Activated naive CD4-positive, alpha-beta T cell treated with Interleukin-2 at 50 U/mL for 16 hours (primary cell): ENCODE measurements around the gene LAMA5.

ENCODE experiments used
- DNase-seq: peaks from one replicate; pipeline ENCODE4 v3.0.0-alpha.2; 2020

LAMA5 gene

GRCh38 chr20:62356589-62357186 is 10.4 kb downstream of the LAMA5 start:
- no peak for DNase-seq

- DNase-seq: no peak
Measured at GRCh38 chr20:62355878-62356588, 11.1 kb downstream of the LAMA5 start.

- DNase-seq: no peak
Measured at GRCh38 chr20:62355516-62355877, 11.6 kb downstream of the LAMA5 start.

- DNase-seq: no peak
Measured at GRCh38 chr20:62354811-62355341, 12.2 kb downstream of the LAMA5 start.

- DNase-seq: no peak
Measured at GRCh38 chr20:62354031-62354808, 12.9 kb downstream of the LAMA5 start.

- no peak for DNase-seq
Measured at GRCh38 chr20:62353289-62354030, 13.7 kb downstream of the LAMA5 start.

GRCh38 chr20:62352402-62353288 is 14.5 kb downstream of the LAMA5 start:
- no peak for DNase-seq

GRCh38 chr20:62351469-62352401 is 15.4 kb downstream of the LAMA5 start:
- no peak for DNase-seq

GRCh38 chr20:62350629-62351422 is 16.3 kb downstream of the LAMA5 start:
- DNase-seq: no peak

- DNase-seq: no peak
Measured at GRCh38 chr20:62350098-62350628, 16.9 kb downstream of the LAMA5 start.

GRCh38 chr20:62349556-62350097 is 17.5 kb downstream of the LAMA5 start:
- DNase-seq: no peak

GRCh38 chr20:62348604-62349003 is 18.5 kb downstream of the LAMA5 start:
- no peak for DNase-seq

- no peak for DNase-seq
Measured at GRCh38 chr20:62347445-62347844, 19.7 kb downstream of the LAMA5 start.

GRCh38 chr20:62347151-62347404 is 20.0 kb downstream of the LAMA5 start:
- DNase-seq: no peak

- no peak for DNase-seq
Measured at GRCh38 chr20:62346398-62347150, 20.5 kb downstream of the LAMA5 start.

GRCh38 chr20:62345681-62346370 is 21.3 kb downstream of the LAMA5 start:
- DNase-seq: no peak

- DNase-seq: no peak
Measured at GRCh38 chr20:62344782-62345181, 22.3 kb downstream of the LAMA5 start.

GRCh38 chr20:62344092-62344491 is 23.0 kb downstream of the LAMA5 start:
- no peak for DNase-seq
